Measurements from ENCODE around the gene DENND1A.

GRCh38 chr9:123763910-123764588, 165.9 kb downstream of the DENND1A start:
- TF ChIP-seq, protein P1, sequence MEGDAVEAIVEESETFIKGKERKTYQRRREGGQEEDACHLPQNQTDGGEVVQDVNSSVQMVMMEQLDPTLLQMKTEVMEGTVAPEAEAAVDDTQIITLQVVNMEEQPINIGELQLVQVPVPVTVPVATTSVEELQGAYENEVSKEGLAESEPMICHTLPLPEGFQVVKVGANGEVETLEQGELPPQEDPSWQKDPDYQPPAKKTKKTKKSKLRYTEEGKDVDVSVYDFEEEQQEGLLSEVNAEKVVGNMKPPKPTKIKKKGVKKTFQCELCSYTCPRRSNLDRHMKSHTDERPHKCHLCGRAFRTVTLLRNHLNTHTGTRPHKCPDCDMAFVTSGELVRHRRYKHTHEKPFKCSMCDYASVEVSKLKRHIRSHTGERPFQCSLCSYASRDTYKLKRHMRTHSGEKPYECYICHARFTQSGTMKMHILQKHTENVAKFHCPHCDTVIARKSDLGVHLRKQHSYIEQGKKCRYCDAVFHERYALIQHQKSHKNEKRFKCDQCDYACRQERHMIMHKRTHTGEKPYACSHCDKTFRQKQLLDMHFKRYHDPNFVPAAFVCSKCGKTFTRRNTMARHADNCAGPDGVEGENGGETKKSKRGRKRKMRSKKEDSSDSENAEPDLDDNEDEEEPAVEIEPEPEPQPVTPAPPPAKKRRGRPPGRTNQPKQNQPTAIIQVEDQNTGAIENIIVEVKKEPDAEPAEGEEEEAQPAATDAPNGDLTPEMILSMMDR (IDR thresholded peaks at IDR 0.05; ENCODE audit: low read depth, low read length, missing input control): no peak
- TF ChIP-seq, protein P2, sequence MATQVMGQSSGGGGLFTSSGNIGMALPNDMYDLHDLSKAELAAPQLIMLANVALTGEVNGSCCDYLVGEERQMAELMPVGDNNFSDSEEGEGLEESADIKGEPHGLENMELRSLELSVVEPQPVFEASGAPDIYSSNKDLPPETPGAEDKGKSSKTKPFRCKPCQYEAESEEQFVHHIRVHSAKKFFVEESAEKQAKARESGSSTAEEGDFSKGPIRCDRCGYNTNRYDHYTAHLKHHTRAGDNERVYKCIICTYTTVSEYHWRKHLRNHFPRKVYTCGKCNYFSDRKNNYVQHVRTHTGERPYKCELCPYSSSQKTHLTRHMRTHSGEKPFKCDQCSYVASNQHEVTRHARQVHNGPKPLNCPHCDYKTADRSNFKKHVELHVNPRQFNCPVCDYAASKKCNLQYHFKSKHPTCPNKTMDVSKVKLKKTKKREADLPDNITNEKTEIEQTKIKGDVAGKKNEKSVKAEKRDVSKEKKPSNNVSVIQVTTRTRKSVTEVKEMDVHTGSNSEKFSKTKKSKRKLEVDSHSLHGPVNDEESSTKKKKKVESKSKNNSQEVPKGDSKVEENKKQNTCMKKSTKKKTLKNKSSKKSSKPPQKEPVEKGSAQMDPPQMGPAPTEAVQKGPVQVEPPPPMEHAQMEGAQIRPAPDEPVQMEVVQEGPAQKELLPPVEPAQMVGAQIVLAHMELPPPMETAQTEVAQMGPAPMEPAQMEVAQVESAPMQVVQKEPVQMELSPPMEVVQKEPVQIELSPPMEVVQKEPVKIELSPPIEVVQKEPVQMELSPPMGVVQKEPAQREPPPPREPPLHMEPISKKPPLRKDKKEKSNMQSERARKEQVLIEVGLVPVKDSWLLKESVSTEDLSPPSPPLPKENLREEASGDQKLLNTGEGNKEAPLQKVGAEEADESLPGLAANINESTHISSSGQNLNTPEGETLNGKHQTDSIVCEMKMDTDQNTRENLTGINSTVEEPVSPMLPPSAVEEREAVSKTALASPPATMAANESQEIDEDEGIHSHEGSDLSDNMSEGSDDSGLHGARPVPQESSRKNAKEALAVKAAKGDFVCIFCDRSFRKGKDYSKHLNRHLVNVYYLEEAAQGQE (IDR thresholded peaks at IDR 0.05): no peak
- TF ChIP-seq TAF1 (conservative IDR thresholded peaks at IDR 0.05) (no peak), JUND (IDR thresholded peaks at IDR 0.05) (no peak), GABPA (IDR thresholded peaks at IDR 0.05 in 1 of 2, conservative IDR thresholded peaks at IDR 0.05 in 1 of 2) (no peak), MAX (IDR thresholded peaks at IDR 0.05) (no peak), RXRA (IDR thresholded peaks at IDR 0.05) (no peak), RAD21 (IDR thresholded peaks at IDR 0.05) (no peak), SP1 (IDR thresholded peaks at IDR 0.05) (no peak), ATF3 (IDR thresholded peaks at IDR 0.05) (no peak), EGR1 (IDR thresholded peaks at IDR 0.05; ENCODE audit: low read depth in 2 of 2) (no peak), HNF4G (IDR thresholded peaks at IDR 0.05) (no peak), FOXA1 (IDR thresholded peaks at IDR 0.05) (no peak)
- TF ChIP-seq, protein P3, sequence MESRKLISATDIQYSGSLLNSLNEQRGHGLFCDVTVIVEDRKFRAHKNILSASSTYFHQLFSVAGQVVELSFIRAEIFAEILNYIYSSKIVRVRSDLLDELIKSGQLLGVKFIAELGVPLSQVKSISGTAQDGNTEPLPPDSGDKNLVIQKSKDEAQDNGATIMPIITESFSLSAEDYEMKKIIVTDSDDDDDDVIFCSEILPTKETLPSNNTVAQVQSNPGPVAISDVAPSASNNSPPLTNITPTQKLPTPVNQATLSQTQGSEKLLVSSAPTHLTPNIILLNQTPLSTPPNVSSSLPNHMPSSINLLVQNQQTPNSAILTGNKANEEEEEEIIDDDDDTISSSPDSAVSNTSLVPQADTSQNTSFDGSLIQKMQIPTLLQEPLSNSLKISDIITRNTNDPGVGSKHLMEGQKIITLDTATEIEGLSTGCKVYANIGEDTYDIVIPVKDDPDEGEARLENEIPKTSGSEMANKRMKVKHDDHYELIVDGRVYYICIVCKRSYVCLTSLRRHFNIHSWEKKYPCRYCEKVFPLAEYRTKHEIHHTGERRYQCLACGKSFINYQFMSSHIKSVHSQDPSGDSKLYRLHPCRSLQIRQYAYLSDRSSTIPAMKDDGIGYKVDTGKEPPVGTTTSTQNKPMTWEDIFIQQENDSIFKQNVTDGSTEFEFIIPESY (IDR thresholded peaks at IDR 0.05): no peak
